ENCODE results near the gene IQSEC3.

- TF ChIP-seq ARNT (IDR thresholded peaks at IDR 0.05) (no peak), FOXM1 (IDR thresholded peaks at IDR 0.05; ENCODE audit: borderline replicate concordance) (no peak), FOXK2 (IDR thresholded peaks at IDR 0.05) (no peak), BHLHE40 (IDR thresholded peaks at IDR 0.05; ENCODE audit: borderline replicate concordance) (no peak), L3MBTL2 (conservative IDR thresholded peaks at IDR 0.05) (no peak), ELF4 (IDR thresholded peaks at IDR 0.05) (no peak)
Observed at GRCh38 chr12:151579-151978, 85.0 kb downstream of the IQSEC3 start.
